ENCODE data around the gene CDYL2.

- TF ChIP-seq CTCF (IDR thresholded peaks at IDR 0.05; ENCODE audit: poor library complexity, severe bottlenecking) (no peak), EZH2 (IDR thresholded peaks at IDR 0.05; ENCODE audit: borderline replicate concordance, insufficient read depth, low read length, poor library complexity, severe bottlenecking) (no peak)
Measured at GRCh38 chr16:80802902-80803301, 1.5 kb downstream of the CDYL2 start.
